GM20000 (cell line): ENCODE data around the gene PEX14.

Experiments used
- DNase-seq: peaks from one replicate; pipeline ENCODE4 v3.0.0; 2012; ENCODE audit warnings: low spot score
- CTCF ChIP-seq: IDR thresholded peaks from 2 replicates; pipeline ENCODE4 v1.5.1; 2012; ENCODE audit warnings: mild to moderate bottlenecking, control low read depth; ENCODE audit errors: extremely low read depth, missing control alignments

Gene PEX14

GRCh38 chr1:10669570-10669969, 194.8 kb downstream of the PEX14 start:
- no peak for DNase-seq
- TF ChIP-seq CTCF = no peak

- no peak for DNase-seq
- TF ChIP-seq CTCF = no peak
Measured at GRCh38 chr1:10670190-10670589, 195.4 kb downstream of the PEX14 start.

- TF ChIP-seq CTCF = no peak
- no peak for DNase-seq
Measured at GRCh38 chr1:10671090-10671489, 196.3 kb downstream of the PEX14 start.

GRCh38 chr1:10671622-10672342, 197.0 kb downstream of the PEX14 start:
- DNase-seq = no peak
- TF ChIP-seq CTCF = no peak

- no peak for TF ChIP-seq CTCF
- no peak for DNase-seq
Measured at GRCh38 chr1:10672343-10673050, 197.7 kb downstream of the PEX14 start.

GRCh38 chr1:10673109-10673711, 198.5 kb downstream of the PEX14 start:
- TF ChIP-seq CTCF = no peak
- DNase-seq = no peak

GRCh38 chr1:10674222-10674621, 199.5 kb downstream of the PEX14 start:
- DNase-seq = no peak

More at GRCh38 chr1:10674222-10674621, 199.5 kb downstream of the PEX14 start:
- TF ChIP-seq CTCF = no peak
